Right cardiac atrium (tissue), 5 donors: ENCODE results near the gene GCNA. TPM values are rescaled to one million over a fixed set of nuclear protein-coding genes. Genes with fewer than 3 reads are reported as not detected.

ENCODE experiments used
- ATAC-seq, 2 donors: fragments of 200-7000 bp; cut with Tn5 transposase; one replicate each; pipeline versions ENCODE4 v1.8.0 to v1.9.1; 2020; ENCODE audit warnings: moderate library complexity in 2 of 2, mild to moderate bottlenecking in 1 of 2
- DNase-seq, 3 donors: peaks; one replicate each; pipeline ENCODE4 v3.0.0-alpha.2; 2020
- H3K27ac ChIP-seq: one replicate; pipeline ENCODE4 v1.5.1; 2013; ENCODE audit warnings: mild to moderate bottlenecking, low read length, control low read depth, moderate library complexity
- H3K27me3 ChIP-seq: one replicate; pipeline ENCODE4 v1.6.1; 2013; ENCODE audit not compliant: control insufficient read depth, insufficient read depth
- H3K4me1 ChIP-seq: one replicate; pipeline ENCODE4 v1.6.1; 2013; ENCODE audit warnings: low read length; ENCODE audit not compliant: control insufficient read depth, insufficient read depth
- H3K4me3 ChIP-seq: one replicate; pipeline ENCODE4 v1.5.1; 2013; ENCODE audit warnings: low read length, control low read depth
- H3K9me3 ChIP-seq: one replicate; pipeline ENCODE4 v1.6.1; 2013; ENCODE audit warnings: low read length; ENCODE audit not compliant: control insufficient read depth
- WGBS: extraction: QIAGEN DNeasy Blood & Tissue Kit; methylation state at CpG from one replicate; pipeline ENCODE4 v1.1.7; 2013; 5-methylcytosine and 5-hydroxymethylcytosine counted together
- intact Hi-C, 4 donors: fragments of 100-400 bp; cut with DNase I; formaldehyde crosslinking; loops; one replicate each; pipeline versions ENCODE4 v1.11.0 to v1.14.0; 2022 to 2023
- polyA plus RNA-seq: library from polyadenylated mRNA; stranded (reverse); fragments of 200-250 nt; gene quantifications from one replicate; pipeline ENCODE4 v1.2.3, GENCODE V29; 2013
- total RNA-seq, 4 donors: library from RNA; stranded (reverse); fragmentation: NEBNext Ultra II Directional; extraction: Animal tissue kit (Norgen Biotek cat#: 25700); gene quantifications; one replicate each; pipeline ENCODE4 v1.2.1, GENCODE V29; 2021
- donor health status: healthy with polysubstance abuse.
- donor health status: DM: no; HTN: yes; CAD: no.
- donor health status: DM: no; HTN: no; CAD: no.
- donor health status: DM: no; HTN: yes; CAD: no; lungs with severe emphysema.
- donor health status: DM: yes; HTN: yes; CAD: no.

Gene GCNA
- total and polyA plus RNA-seq, 5 donors, result 0.81 to 2.0 (median 1.6) TPM

GRCh38 chrX:71625471-71625870 is 47.2 kb downstream of the GCNA start:
- no peaks in the 10 kb centered on the region for H3K27me3 ChIP-seq
- H3K27ac ChIP-seq, result no peak overlapping the region
- no peak overlapping the region for H3K4me3 ChIP-seq
- no peak for ATAC-seq
- no peak for DNase-seq
- intact Hi-C loops, result no loop called here
- WGBS, result 88% methylated on average over 5 of the region's 5 CpGs
- peaks cover 4% of the 10 kb centered on the region for H3K4me1 ChIP-seq
- no peaks in the 10 kb centered on the region for H3K9me3 ChIP-seq

DNA sequence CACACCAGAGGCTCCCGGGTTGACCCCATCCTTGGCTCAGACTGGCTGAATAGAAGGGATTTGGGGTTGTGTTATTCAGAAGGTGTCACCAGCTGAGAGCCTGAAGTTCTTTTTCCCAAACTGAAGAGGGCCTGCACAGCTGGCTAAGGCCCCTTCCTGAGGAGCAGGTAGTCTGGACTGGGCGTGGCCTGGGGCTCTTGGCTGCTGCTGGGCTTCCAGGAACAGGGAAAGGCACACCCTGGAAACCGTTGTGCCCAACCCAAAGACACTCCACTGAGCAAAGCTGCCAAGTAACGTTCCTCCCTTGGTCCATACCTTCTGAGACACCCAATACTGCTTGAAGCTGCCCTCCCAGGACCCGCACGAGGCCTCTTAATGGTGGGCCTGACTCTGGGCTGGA is 48.3 kb downstream of the GCNA start:
- ATAC-seq (no peak), DNase-seq (no peak)
- WGBS, result 78% methylated on average over 6 of the region's 6 CpGs
- Histone ChIP-seq H3K4me1 (peaks cover 4% of the 10 kb centered on the region), H3K27me3 (no peaks in the 10 kb centered on the region), H3K27ac (no peak overlapping the region), H3K9me3 (no peaks in the 10 kb centered on the region), H3K4me3 (no peak overlapping the region)
- intact Hi-C loops, result no loop called here

- Histone ChIP-seq H3K27ac (no peak overlapping the region), H3K4me1 (peaks cover 4% of the 10 kb centered on the region), H3K4me3 (no peak overlapping the region), H3K9me3 (no peaks in the 10 kb centered on the region), H3K27me3 (no peaks in the 10 kb centered on the region)
- no peak for DNase-seq
- intact Hi-C loops, result no loop called here
- 80% methylated on average over 14 of the region's 14 CpGs for WGBS
- no peak for ATAC-seq
Observed at GRCh38 chrX:71627588-71628404, 49.6 kb downstream of the GCNA start.

DNA sequence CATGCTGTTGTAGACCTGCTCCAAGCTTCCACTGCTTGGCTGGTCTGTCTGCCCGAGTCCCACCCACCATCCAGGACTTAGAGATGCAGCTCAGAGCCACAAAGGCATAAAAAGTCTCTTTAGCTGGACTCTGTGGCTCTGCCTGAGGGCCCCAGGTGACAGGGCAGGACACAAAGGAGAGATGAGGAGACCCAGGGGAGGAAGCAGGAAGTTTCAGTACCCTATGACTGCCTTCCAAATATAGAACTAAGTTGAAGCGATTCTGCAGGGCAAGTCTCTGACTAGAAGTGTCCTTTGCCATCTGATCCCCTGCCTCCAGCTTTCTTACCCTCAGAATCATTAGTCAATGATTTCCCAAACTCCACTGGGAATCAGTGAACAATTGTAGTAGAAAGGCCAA is 51.2 kb downstream of the GCNA start:
- H3K27ac ChIP-seq, result no peak overlapping the region
- 85% methylated on average over 2 of the region's 2 CpGs for WGBS
- ATAC-seq (no peak), DNase-seq (no peak)
- H3K4me1 ChIP-seq, result peaks cover 2% of the 10 kb centered on the region
- no peaks in the 10 kb centered on the region for H3K9me3 ChIP-seq
- no peaks in the 10 kb centered on the region for H3K27me3 ChIP-seq
- intact Hi-C loops, result no loop called here
- no peak overlapping the region for H3K4me3 ChIP-seq

DNA sequence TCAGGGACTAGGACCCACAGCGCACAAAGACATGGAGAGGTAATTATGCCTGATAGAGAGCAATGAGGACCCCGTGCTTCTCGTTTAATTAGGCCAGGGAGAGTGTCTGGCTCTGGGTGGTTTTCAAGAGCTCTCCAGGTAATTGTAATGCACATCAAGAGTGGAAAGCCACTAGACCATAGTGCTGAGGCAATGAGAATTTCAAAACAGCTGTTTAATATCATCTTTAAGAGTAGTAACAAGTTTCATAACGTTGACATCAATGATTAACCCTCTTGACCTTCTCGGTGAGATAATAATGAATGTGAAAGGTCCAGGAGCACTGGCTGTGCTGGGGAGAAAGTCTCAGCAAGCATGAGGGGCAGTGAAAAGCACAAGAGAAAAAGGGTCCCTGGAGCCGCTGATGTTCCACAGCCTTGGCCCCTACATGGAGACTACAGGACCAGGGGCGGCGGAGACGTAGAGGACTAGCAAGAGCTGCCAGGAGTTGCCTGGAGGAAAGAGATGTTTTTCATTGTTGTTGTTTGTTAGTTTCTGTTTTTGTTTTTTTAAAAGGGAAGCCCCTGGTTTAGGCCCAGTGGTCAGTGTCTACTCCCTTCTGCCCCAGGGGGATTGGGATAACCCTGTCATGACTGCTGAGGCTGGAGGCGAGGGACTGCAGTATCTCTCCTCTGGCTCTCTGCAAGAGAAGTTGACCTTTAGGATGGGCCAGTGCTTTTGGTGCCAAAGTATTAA is 54.9 kb downstream of the GCNA start:
- WGBS, result 62% methylated on average over 10 of the region's 10 CpGs
- H3K27ac ChIP-seq, result no peak overlapping the region
- H3K27me3 ChIP-seq, result no peaks in the 10 kb centered on the region
- ATAC-seq, result peak; percentile 25 to 34
- intact Hi-C loops, result no loop called here
- H3K4me1 ChIP-seq, result peaks cover 5% of the 10 kb centered on the region
- no peaks in the 10 kb centered on the region for H3K9me3 ChIP-seq
- peak in 1 of 3 donors; percentile 58 for DNase-seq
- no peak overlapping the region for H3K4me3 ChIP-seq

DNA sequence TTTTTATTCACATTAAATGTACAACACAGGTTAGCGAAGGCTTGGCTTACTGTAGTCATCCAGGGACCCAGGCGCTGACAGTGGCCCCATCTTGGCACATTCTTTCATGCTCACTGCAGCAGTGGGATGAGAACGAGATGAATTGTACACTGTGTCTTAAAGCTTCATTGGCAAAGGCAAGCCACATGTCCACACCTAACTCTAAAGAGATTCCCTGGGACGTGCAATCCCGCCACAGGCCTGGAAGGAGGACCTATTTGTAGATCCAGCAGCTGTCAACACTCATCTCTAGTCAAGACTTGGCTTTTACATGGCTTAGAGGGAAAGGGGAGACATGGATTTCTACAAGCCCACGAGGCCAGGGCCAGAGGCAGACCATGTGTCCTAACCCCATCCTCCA is 56.1 kb downstream of the GCNA start:
- intact Hi-C loops, result no loop called here
- H3K27ac ChIP-seq, result peak overlapping the region; percentile 5
- peak in 2 of 3 donors; percentile 42 to 75 for DNase-seq
- peaks cover 5% of the 10 kb centered on the region for H3K4me1 ChIP-seq
- no peak overlapping the region for H3K4me3 ChIP-seq
- H3K9me3 ChIP-seq, result no peaks in the 10 kb centered on the region
- 45% methylated on average over 6 of the region's 6 CpGs for WGBS
- no peaks in the 10 kb centered on the region for H3K27me3 ChIP-seq
- peak; percentile 81 to 96 for ATAC-seq

GRCh38 chrX:71636438-71637252 is 58.4 kb downstream of the GCNA start:
- ATAC-seq (peak in 1 of 2 donors; percentile 38), DNase-seq (no peak)
- no peaks in the 10 kb centered on the region for H3K27me3 ChIP-seq
- H3K9me3 ChIP-seq, result no peaks in the 10 kb centered on the region
- H3K27ac ChIP-seq, result no peak overlapping the region
- peaks cover 5% of the 10 kb centered on the region for H3K4me1 ChIP-seq
- WGBS, result 67% methylated on average over 9 of the region's 9 CpGs
- intact Hi-C loops, result no loop called here
- no peak overlapping the region for H3K4me3 ChIP-seq

DNA sequence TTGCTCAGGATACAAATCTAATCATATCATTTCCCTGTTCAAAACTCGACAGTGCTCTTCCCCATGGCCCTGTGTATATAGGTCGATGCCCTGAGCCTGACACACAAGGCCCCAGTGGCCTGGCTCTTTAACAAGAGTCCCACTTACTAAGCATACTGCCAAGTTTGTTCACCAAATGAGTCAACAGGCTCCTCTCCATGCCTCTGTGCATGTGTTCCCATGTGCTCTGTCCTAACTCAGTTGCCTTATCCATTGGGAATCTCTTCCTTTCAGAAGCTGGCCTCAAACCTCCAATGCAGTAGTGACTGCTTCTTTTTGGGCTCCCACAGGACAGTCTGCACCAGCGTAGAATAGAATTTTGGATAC is 59.0 kb downstream of the GCNA start:
- peak in 1 of 2 donors; percentile 11 for ATAC-seq
- Histone ChIP-seq H3K9me3 (no peaks in the 10 kb centered on the region), H3K27me3 (no peaks in the 10 kb centered on the region), H3K4me1 (peaks cover 5% of the 10 kb centered on the region), H3K4me3 (no peak overlapping the region), H3K27ac (no peak overlapping the region)
- intact Hi-C loops, result no loop called here
- 71% methylated on average over 3 of the region's 3 CpGs for WGBS
- no peak for DNase-seq

DNA sequence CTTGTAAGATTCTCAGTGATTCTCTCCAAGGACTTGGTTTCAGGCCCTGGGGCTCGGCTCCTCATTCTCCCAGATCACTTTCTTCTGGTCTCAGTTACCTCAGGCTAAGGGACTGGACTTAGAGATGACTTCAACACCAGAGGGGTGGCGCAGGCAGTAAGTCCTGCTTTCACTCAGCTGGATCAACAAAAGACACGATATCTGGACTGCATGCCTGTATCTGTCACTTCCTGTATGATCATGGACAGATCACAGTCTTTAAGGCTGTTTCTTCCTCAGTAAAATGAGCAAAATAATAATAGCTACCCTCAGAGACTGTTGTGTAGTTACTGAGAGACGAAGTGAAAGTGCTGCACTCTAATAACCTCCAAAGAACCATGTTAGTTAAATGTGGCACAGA is 59.6 kb downstream of the GCNA start:
- Histone ChIP-seq H3K9me3 (no peaks in the 10 kb centered on the region), H3K4me3 (no peak overlapping the region), H3K27ac (no peak overlapping the region), H3K4me1 (peaks cover 5% of the 10 kb centered on the region), H3K27me3 (no peaks in the 10 kb centered on the region)
- DNase-seq (no peak), ATAC-seq (peak in 1 of 2 donors; percentile 45)
- 50% methylated on average over 4 of the region's 4 CpGs for WGBS
- intact Hi-C loops, result no loop called here

DNA sequence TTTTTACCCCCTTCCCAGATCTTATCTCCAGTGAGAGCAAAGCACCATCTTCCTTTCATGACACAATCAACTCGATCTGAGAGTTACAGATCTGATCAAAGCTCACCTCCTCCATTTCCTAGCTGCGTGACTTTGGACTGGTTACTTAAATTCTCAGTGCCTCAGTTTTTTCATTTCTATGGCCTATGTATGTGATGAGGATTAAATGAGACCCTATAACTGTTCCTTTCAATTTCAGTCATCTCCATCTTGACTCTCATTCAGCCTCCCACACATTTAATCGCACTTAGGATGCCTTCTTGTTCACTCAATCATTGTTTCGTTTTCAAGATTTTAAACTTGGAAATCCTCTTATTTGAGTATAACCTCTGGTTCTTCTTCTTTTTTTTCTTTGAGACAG is 60.2 kb downstream of the GCNA start:
- H3K27ac ChIP-seq, result no peak overlapping the region
- peaks cover 5% of the 10 kb centered on the region for H3K4me1 ChIP-seq
- H3K9me3 ChIP-seq, result no peaks in the 10 kb centered on the region
- H3K4me3 ChIP-seq, result no peak overlapping the region
- no peak for ATAC-seq
- no peak for DNase-seq
- H3K27me3 ChIP-seq, result no peaks in the 10 kb centered on the region
- WGBS, result 78% methylated on average over 4 of the region's 4 CpGs
- intact Hi-C loops, result no loop called here

GRCh38 chrX:71640002-71640401 is 61.8 kb downstream of the GCNA start:
- Histone ChIP-seq H3K9me3 (no peaks in the 10 kb centered on the region), H3K4me1 (peaks cover 2% of the 10 kb centered on the region), H3K27me3 (no peaks in the 10 kb centered on the region), H3K27ac (no peak overlapping the region), H3K4me3 (no peak overlapping the region)
- intact Hi-C loops, result no loop called here
- ATAC-seq, result no peak
- WGBS, result 96% methylated on average over 4 of the region's 4 CpGs
- DNase-seq, result no peak
